Measurements from ENCODE around the gene TGFBI.

Gene TGFBI

GRCh38 chr5:136073714-136074529 is 45.1 kb downstream of the TGFBI start:
- Histone ChIP-seq H3K9me3 (replicated peaks; ENCODE audit: low read length) (no peaks in the 10 kb centered on the region), H3K4me2 (ENCODE audit: low read length) (no peak overlapping the region), H3K4me3 (ENCODE audit: low read length) (no peak overlapping the region), H3K9ac (ENCODE audit: low read depth, low read length) (no peak overlapping the region), H3K36me3 (ENCODE audit: insufficient read depth, low read length) (peaks cover 16% of the 10 kb centered on the region), H3K27me3 (ENCODE audit: control insufficient read depth, insufficient read depth, low read length) (no peaks in the 10 kb centered on the region), H3K4me1 (ENCODE audit: control insufficient read depth, insufficient read depth, low read length) (no peaks in the 10 kb centered on the region)

- Histone ChIP-seq H3K36me3 (ENCODE audit: insufficient read depth, low read length) (peaks cover 10% of the 10 kb centered on the region), H3K4me2 (ENCODE audit: low read length) (no peak overlapping the region), H3K9me3 (replicated peaks; ENCODE audit: low read length) (no peaks in the 10 kb centered on the region), H3K27me3 (ENCODE audit: control insufficient read depth, insufficient read depth, low read length) (no peaks in the 10 kb centered on the region), H3K4me1 (ENCODE audit: control insufficient read depth, insufficient read depth, low read length) (no peaks in the 10 kb centered on the region), H3K4me3 (ENCODE audit: low read length) (no peak overlapping the region), H3K9ac (ENCODE audit: low read depth, low read length) (no peak overlapping the region)
Observed at GRCh38 chr5:136075466-136075891, 46.7 kb downstream of the TGFBI start.

GRCh38 chr5:136076067-136076466 is 47.3 kb downstream of the TGFBI start:
- Histone ChIP-seq H3K4me1 (ENCODE audit: control insufficient read depth, insufficient read depth, low read length) (peaks cover 4% of the 10 kb centered on the region), H3K27me3 (ENCODE audit: control insufficient read depth, insufficient read depth, low read length) (no peaks in the 10 kb centered on the region), H3K9ac (ENCODE audit: low read depth, low read length) (no peak overlapping the region), H3K36me3 (ENCODE audit: insufficient read depth, low read length) (peaks cover 4% of the 10 kb centered on the region), H3K9me3 (replicated peaks; ENCODE audit: low read length) (no peaks in the 10 kb centered on the region), H3K4me3 (ENCODE audit: low read length) (no peak overlapping the region), H3K4me2 (ENCODE audit: low read length) (no peak overlapping the region)

- Histone ChIP-seq H3K27me3 (ENCODE audit: control insufficient read depth, insufficient read depth, low read length) (no peaks in the 10 kb centered on the region), H3K9ac (ENCODE audit: low read depth, low read length) (no peak overlapping the region), H3K36me3 (ENCODE audit: insufficient read depth, low read length) (no peaks in the 10 kb centered on the region), H3K9me3 (replicated peaks; ENCODE audit: low read length) (no peaks in the 10 kb centered on the region), H3K4me3 (ENCODE audit: low read length) (no peak overlapping the region), H3K4me2 (ENCODE audit: low read length) (no peak overlapping the region), H3K4me1 (ENCODE audit: control insufficient read depth, insufficient read depth, low read length) (peaks cover 7% of the 10 kb centered on the region)
Observed at GRCh38 chr5:136076881-136077445, 48.2 kb downstream of the TGFBI start.

- Histone ChIP-seq H3K9me3 (replicated peaks; ENCODE audit: low read length) (no peaks in the 10 kb centered on the region), H3K4me3 (ENCODE audit: low read length) (no peak overlapping the region), H3K36me3 (ENCODE audit: insufficient read depth, low read length) (no peaks in the 10 kb centered on the region), H3K4me1 (ENCODE audit: control insufficient read depth, insufficient read depth, low read length) (peaks cover 11% of the 10 kb centered on the region), H3K4me2 (ENCODE audit: low read length) (peak overlapping the region; percentile 73), H3K27me3 (ENCODE audit: control insufficient read depth, insufficient read depth, low read length) (no peaks in the 10 kb centered on the region), H3K9ac (ENCODE audit: low read depth, low read length) (no peak overlapping the region)
Observed at GRCh38 chr5:136079195-136079985, 50.6 kb downstream of the TGFBI start.

GRCh38 chr5:136080113-136080482 is 51.3 kb downstream of the TGFBI start:
- no peak overlapping the region for H3K4me3 ChIP-seq (ENCODE audit: low read length)
- H3K27me3 ChIP-seq (ENCODE audit: control insufficient read depth, insufficient read depth, low read length) = no peaks in the 10 kb centered on the region
- H3K9ac ChIP-seq (ENCODE audit: low read depth, low read length) = no peak overlapping the region
- no peaks in the 10 kb centered on the region for H3K9me3 ChIP-seq (replicated peaks; ENCODE audit: low read length)
- H3K4me2 ChIP-seq (ENCODE audit: low read length) = peak overlapping the region; percentile 73
- H3K4me1 ChIP-seq (ENCODE audit: control insufficient read depth, insufficient read depth, low read length) = peaks cover 11% of the 10 kb centered on the region
- no peaks in the 10 kb centered on the region for H3K36me3 ChIP-seq (ENCODE audit: insufficient read depth, low read length)

- no peaks in the 10 kb centered on the region for H3K27me3 ChIP-seq (ENCODE audit: control insufficient read depth, insufficient read depth, low read length)
- H3K9ac ChIP-seq (ENCODE audit: low read depth, low read length) = peak overlapping the region; percentile 86
- H3K4me2 ChIP-seq (ENCODE audit: low read length) = peak overlapping the region; percentile 73
- peaks cover 11% of the 10 kb centered on the region for H3K4me1 ChIP-seq (ENCODE audit: control insufficient read depth, insufficient read depth, low read length)
- no peaks in the 10 kb centered on the region for H3K9me3 ChIP-seq (replicated peaks; ENCODE audit: low read length)
- H3K36me3 ChIP-seq (ENCODE audit: insufficient read depth, low read length) = no peaks in the 10 kb centered on the region
- peak overlapping the region; percentile 70 for H3K4me3 ChIP-seq (ENCODE audit: low read length)
Observed at GRCh38 chr5:136080483-136081216, 51.9 kb downstream of the TGFBI start.

GRCh38 chr5:136081217-136081591 is 52.4 kb downstream of the TGFBI start:
- Histone ChIP-seq H3K9ac (ENCODE audit: low read depth, low read length) (peak overlapping the region; percentile 86), H3K4me3 (ENCODE audit: low read length) (no peak overlapping the region), H3K9me3 (replicated peaks; ENCODE audit: low read length) (no peaks in the 10 kb centered on the region), H3K36me3 (ENCODE audit: insufficient read depth, low read length) (no peaks in the 10 kb centered on the region), H3K4me2 (ENCODE audit: low read length) (peak overlapping the region; percentile 73), H3K4me1 (ENCODE audit: control insufficient read depth, insufficient read depth, low read length) (peaks cover 11% of the 10 kb centered on the region), H3K27me3 (ENCODE audit: control insufficient read depth, insufficient read depth, low read length) (no peaks in the 10 kb centered on the region)

GRCh38 chr5:136082390-136083193 is 53.8 kb downstream of the TGFBI start:
- Histone ChIP-seq H3K36me3 (ENCODE audit: insufficient read depth, low read length) (no peaks in the 10 kb centered on the region), H3K4me2 (ENCODE audit: low read length) (no peak overlapping the region), H3K27me3 (ENCODE audit: control insufficient read depth, insufficient read depth, low read length) (no peaks in the 10 kb centered on the region), H3K4me1 (ENCODE audit: control insufficient read depth, insufficient read depth, low read length) (peaks cover 11% of the 10 kb centered on the region), H3K9me3 (replicated peaks; ENCODE audit: low read length) (no peaks in the 10 kb centered on the region), H3K4me3 (ENCODE audit: low read length) (no peak overlapping the region), H3K9ac (ENCODE audit: low read depth, low read length) (no peak overlapping the region)

- no peaks in the 10 kb centered on the region for H3K9me3 ChIP-seq (replicated peaks; ENCODE audit: low read length)
Observed at GRCh38 chr5:136084698-136085097, 55.9 kb downstream of the TGFBI start.

More at GRCh38 chr5:136084698-136085097, 55.9 kb downstream of the TGFBI start:
- H3K36me3 ChIP-seq (ENCODE audit: insufficient read depth, low read length) = no peaks in the 10 kb centered on the region
- no peaks in the 10 kb centered on the region for H3K27me3 ChIP-seq (ENCODE audit: control insufficient read depth, insufficient read depth, low read length)
- H3K4me1 ChIP-seq (ENCODE audit: control insufficient read depth, insufficient read depth, low read length) = peaks cover 21% of the 10 kb centered on the region
- H3K4me2 ChIP-seq (ENCODE audit: low read length) = no peak overlapping the region
- no peak overlapping the region for H3K9ac ChIP-seq (ENCODE audit: low read depth, low read length)
- no peak overlapping the region for H3K4me3 ChIP-seq (ENCODE audit: low read length)
